DOHH2 (cell line): ENCODE measurements around the gene ATP7B.

Experiments
- H3F3A ChIP-seq: fragments of 200-600 bp; sonication (generic), shearing (Covaris generic); 2 replicates; pipeline ENCODE4 v1.6.0; 2016; ENCODE audit warnings: antibody characterized with exemption, mild to moderate bottlenecking; ENCODE audit not compliant: control insufficient read depth, insufficient read depth
- H3K27ac ChIP-seq: fragments of 200-600 bp; sonication (generic); 2 replicates; pipeline ENCODE4 v1.5.1; 2014; ENCODE audit warnings: low read depth, mild to moderate bottlenecking, low read length, moderate library complexity
- H3K27me3 ChIP-seq: fragments of 200-600 bp; sonication (generic); 2 replicates; pipeline ENCODE4 v1.6.1; 2014; ENCODE audit warnings: mild to moderate bottlenecking, low read length, mixed read lengths; ENCODE audit not compliant: control insufficient read depth
- H3K36me3 ChIP-seq: fragments of 200-600 bp; sonication (generic); 2 replicates; pipeline ENCODE4 v1.6.1; 2014; ENCODE audit warnings: mild to moderate bottlenecking, low read length, moderate library complexity, mixed read lengths; ENCODE audit not compliant: control insufficient read depth
- H3K4me1 ChIP-seq: fragments of 200-600 bp; sonication (generic); 2 replicates; pipeline ENCODE4 v1.6.1; 2014; ENCODE audit warnings: mild to moderate bottlenecking, low read length, mixed read lengths; ENCODE audit not compliant: control insufficient read depth
- H3K4me2 ChIP-seq: fragments of 200-600 bp; sonication (generic); 2 replicates; pipeline ENCODE4 v1.6.0; 2014; ENCODE audit warnings: mild to moderate bottlenecking, low read length, moderate library complexity
- H3K4me3 ChIP-seq: fragments of 200-600 bp; sonication (generic); 2 replicates; pipeline ENCODE4 v1.5.1; 2014; ENCODE audit warnings: mild to moderate bottlenecking, low read length, mixed read lengths
- H3K79me2 ChIP-seq: fragments of 200-600 bp; sonication (generic); 2 replicates; pipeline ENCODE4 v1.6.1; 2014; ENCODE audit warnings: mild to moderate bottlenecking, low read length, mixed read lengths; ENCODE audit not compliant: control insufficient read depth
- H3K9me2 ChIP-seq: fragments of 200-600 bp; sonication (generic); replicated peaks from 2 replicates; pipeline ENCODE4 v1.6.1; 2014; ENCODE audit warnings: mild to moderate bottlenecking, low read length, mixed read lengths; ENCODE audit not compliant: control insufficient read depth
- H3K9me3 ChIP-seq: fragments of 200-600 bp; sonication (generic); 2 replicates; pipeline ENCODE4 v1.6.1; 2014; ENCODE audit warnings: antibody characterized with exemption, low read length, mixed read lengths; ENCODE audit not compliant: control insufficient read depth, insufficient read depth
- H4K20me1 ChIP-seq: fragments of 200-600 bp; sonication (generic); 2 replicates; pipeline ENCODE4 v1.6.0; 2014; ENCODE audit warnings: low read depth, mild to moderate bottlenecking, antibody characterized with exemption, low read length, moderate library complexity; ENCODE audit not compliant: control insufficient read depth, insufficient read depth
- EZH2phosphoT487 ChIP-seq: fragments of 200-600 bp; sonication (generic); IDR thresholded peaks from 2 replicates; pipeline ENCODE4 v1.6.1; 2017; ENCODE audit warnings: borderline replicate concordance, mild to moderate bottlenecking, antibody characterized with exemption, low read length, moderate library complexity, mixed read lengths
- TF ChIP-seq, protein P1 (sequence below): fragments of 200-600 bp; sonication (generic); IDR thresholded peaks from one replicate; pipeline ENCODE4 v1.5.1; 2014; ENCODE audit warnings: antibody characterized with exemption, mild to moderate bottlenecking, low read depth, low read length; ENCODE audit not compliant: poor library complexity, severe bottlenecking

Gene ATP7B

DNA sequence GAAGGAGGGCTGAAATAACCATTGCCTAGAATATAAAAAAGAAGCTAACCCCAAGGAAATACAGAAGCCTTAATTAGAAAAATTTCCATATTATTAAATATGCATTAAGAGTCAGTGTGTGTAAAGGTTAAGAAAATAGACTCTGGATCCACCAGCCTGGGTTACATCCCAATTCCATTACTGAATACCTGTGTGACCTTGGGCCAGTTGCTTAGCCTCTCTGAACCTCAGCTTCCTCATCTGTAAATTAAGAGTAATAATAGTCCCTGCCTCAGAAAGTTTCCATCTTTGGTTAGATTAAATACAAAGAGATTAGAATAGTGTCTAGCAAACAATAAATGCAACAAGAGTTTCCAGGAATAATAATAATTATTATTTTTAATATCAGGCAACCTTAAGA, 54.5 kb downstream of the ATP7B start:
- Histone ChIP-seq H3K9me2 (no peaks in the 10 kb centered on the region), H3K4me1 (peaks cover 4% of the 10 kb centered on the region; the same call in 1 of the 2 replicates), H3K4me2 (no peak overlapping the region), H3K27me3 (peaks cover 6% of the 10 kb centered on the region; the same call in 1 of the 2 replicates), H3K79me2 (no peaks in the 10 kb centered on the region), H3K9me3 (no peaks in the 10 kb centered on the region), H3K4me3 (no peak overlapping the region), H3F3A (no peaks in the 10 kb centered on the region), H3K36me3 (no peaks in the 10 kb centered on the region), H4K20me1 (no peaks in the 10 kb centered on the region), H3K27ac (no peak overlapping the region)
- TF ChIP-seq, protein P1, sequence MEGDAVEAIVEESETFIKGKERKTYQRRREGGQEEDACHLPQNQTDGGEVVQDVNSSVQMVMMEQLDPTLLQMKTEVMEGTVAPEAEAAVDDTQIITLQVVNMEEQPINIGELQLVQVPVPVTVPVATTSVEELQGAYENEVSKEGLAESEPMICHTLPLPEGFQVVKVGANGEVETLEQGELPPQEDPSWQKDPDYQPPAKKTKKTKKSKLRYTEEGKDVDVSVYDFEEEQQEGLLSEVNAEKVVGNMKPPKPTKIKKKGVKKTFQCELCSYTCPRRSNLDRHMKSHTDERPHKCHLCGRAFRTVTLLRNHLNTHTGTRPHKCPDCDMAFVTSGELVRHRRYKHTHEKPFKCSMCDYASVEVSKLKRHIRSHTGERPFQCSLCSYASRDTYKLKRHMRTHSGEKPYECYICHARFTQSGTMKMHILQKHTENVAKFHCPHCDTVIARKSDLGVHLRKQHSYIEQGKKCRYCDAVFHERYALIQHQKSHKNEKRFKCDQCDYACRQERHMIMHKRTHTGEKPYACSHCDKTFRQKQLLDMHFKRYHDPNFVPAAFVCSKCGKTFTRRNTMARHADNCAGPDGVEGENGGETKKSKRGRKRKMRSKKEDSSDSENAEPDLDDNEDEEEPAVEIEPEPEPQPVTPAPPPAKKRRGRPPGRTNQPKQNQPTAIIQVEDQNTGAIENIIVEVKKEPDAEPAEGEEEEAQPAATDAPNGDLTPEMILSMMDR, result no peak
- no peak for TF ChIP-seq EZH2phosphoT487

DNA sequence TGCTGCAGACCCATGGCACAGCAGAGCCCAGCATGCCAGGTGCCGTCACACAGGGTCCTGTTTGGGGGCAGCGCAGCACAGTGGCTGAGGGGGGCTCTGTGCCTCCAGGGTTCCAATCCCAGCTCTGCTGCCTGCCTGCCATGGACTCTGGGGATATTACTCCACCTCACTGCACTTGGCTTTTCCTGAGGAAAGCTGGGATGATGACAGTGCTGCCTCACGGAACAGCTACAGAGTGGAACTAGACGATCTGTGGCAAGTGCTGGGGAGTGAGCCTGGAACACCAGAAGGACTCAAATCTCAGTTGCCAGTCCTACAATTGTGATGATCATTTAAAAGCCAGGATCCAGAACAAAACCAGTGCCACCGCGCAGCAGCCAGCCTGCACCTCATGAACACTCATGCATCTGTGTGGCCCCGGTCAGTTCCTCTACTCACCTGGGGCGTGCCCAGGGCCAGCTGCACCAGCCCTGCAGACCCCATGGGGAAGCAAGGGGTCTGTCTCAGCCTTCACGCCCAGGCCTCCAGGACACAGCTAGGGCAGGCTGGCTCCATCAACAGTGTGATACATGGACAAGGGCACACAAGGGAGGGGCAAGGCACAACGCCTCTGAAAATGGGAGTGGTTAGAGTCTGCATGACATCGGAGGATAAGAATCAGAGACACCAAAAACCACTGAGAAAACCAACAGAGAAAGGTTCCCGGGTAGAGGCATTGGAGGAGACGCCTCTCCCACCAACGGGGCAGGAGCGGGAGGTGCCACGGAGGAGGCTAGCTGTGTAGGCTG, 55.2 kb downstream of the ATP7B start:
- Histone ChIP-seq H3K9me3 (no peaks in the 10 kb centered on the region), H3K4me1 (peaks cover 4% of the 10 kb centered on the region; the same call in 1 of the 2 replicates), H3K36me3 (no peaks in the 10 kb centered on the region), H3F3A (no peaks in the 10 kb centered on the region), H3K79me2 (no peaks in the 10 kb centered on the region), H3K4me2 (no peak overlapping the region), H3K27ac (no peak overlapping the region), H3K9me2 (no peaks in the 10 kb centered on the region), H4K20me1 (no peaks in the 10 kb centered on the region), H3K27me3 (peaks cover 10% of the 10 kb centered on the region; the same call in 1 of the 2 replicates), H3K4me3 (no peak overlapping the region)
- TF ChIP-seq, protein P1, result no peak
- TF ChIP-seq EZH2phosphoT487, result no peak

DNA sequence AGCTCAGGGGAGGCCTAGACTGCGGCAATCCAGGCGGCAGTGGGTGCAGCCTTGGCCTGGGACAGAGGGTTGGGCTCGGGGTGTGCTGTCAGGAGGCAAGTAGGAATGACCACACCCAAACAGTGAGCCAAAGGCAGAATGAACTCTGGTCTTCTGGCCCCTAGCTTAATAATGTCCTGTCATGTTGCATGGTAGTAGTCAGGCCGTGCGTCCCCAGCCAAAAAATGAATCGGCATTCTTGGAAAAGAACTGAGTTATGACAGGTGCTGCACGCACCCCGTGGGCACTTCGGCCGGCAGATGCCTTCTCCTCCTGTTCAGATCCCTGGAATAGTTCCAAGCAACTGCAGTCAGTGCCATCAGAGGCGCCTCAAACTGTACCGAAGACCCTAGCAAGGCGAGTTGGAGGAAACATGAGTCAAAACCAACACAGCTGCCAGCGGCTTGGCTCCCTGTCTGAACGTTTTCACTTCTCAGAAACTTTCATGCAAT, 55.9 kb downstream of the ATP7B start:
- no peaks in the 10 kb centered on the region for H3K36me3 ChIP-seq
- no peaks in the 10 kb centered on the region for H4K20me1 ChIP-seq
- TF ChIP-seq, protein P1, result no peak
- no peak for TF ChIP-seq EZH2phosphoT487
- peaks cover 4% of the 10 kb centered on the region; the same call in 1 of the 2 replicates for H3K4me1 ChIP-seq
- H3K4me2 ChIP-seq, result no peak overlapping the region
- H3K79me2 ChIP-seq, result no peaks in the 10 kb centered on the region
- no peak overlapping the region for H3K27ac ChIP-seq
- no peaks in the 10 kb centered on the region for H3K9me3 ChIP-seq
- no peaks in the 10 kb centered on the region for H3F3A ChIP-seq
- H3K27me3 ChIP-seq, result peaks cover 12% of the 10 kb centered on the region; the same call in 1 of the 2 replicates
- H3K9me2 ChIP-seq, result no peaks in the 10 kb centered on the region
- H3K4me3 ChIP-seq, result no peak overlapping the region
